ENCODE data around the gene MAP1LC3B2.

Gene MAP1LC3B2

GRCh38 chr12:116588390-116589028 lies 29.3 kb downstream of the MAP1LC3B2 start:
- H3K4me3 ChIP-seq (ENCODE audit: low read length), result no peak overlapping the region
- no peak overlapping the region for H3K9ac ChIP-seq (ENCODE audit: low read length)
- no peak for DNase-seq (ENCODE audit: low read depth)
- peaks cover 11% of the 10 kb centered on the region for H3K9me3 ChIP-seq (ENCODE audit: control insufficient read depth, low read length)
- no peaks in the 10 kb centered on the region for H3K27me3 ChIP-seq (replicated peaks; ENCODE audit: control insufficient read depth, insufficient read depth, low read length)
- peaks cover 24% of the 10 kb centered on the region for H3K4me1 ChIP-seq (ENCODE audit: control insufficient read depth, insufficient read depth, low read length)
- no peaks in the 10 kb centered on the region for H3K36me3 ChIP-seq (ENCODE audit: control insufficient read depth, insufficient read depth, low read length, severe bottlenecking)

DNA sequence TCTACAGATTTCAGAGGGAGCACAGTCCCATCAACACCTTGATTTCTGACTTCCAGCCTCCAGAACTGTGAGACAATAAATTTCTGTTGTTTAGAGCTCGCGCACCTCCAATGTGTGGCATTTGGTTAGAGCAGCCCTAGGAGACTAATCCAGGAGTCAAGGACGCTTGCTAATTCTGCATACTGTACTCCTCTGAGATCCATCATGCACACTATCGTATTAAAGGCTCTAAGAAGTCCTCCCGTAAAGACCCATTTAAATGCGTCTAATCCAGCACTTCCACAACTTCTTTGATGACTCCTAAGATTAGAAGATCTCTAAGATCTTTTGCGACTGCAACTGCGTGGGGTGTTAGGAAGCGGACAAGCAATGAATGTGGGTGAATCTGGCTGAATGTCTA lies 30.4 kb downstream of the MAP1LC3B2 start:
- Histone ChIP-seq H3K4me1 (ENCODE audit: control insufficient read depth, insufficient read depth, low read length) (peaks cover 27% of the 10 kb centered on the region), H3K9ac (ENCODE audit: low read length) (no peak overlapping the region), H3K27me3 (replicated peaks; ENCODE audit: control insufficient read depth, insufficient read depth, low read length) (no peaks in the 10 kb centered on the region), H3K9me3 (ENCODE audit: control insufficient read depth, low read length) (peaks cover 9% of the 10 kb centered on the region), H3K4me3 (ENCODE audit: low read length) (no peak overlapping the region), H3K36me3 (ENCODE audit: control insufficient read depth, insufficient read depth, low read length, severe bottlenecking) (no peaks in the 10 kb centered on the region)
- DNase-seq (ENCODE audit: low read depth), result no peak

GRCh38 chr12:116590561-116590960 lies 31.4 kb downstream of the MAP1LC3B2 start:
- no peak overlapping the region for H3K4me3 ChIP-seq (ENCODE audit: low read length)
- H3K27me3 ChIP-seq (replicated peaks; ENCODE audit: control insufficient read depth, insufficient read depth, low read length), result no peaks in the 10 kb centered on the region
- peak; percentile 19 for DNase-seq (ENCODE audit: low read depth)
- no peak overlapping the region for H3K9ac ChIP-seq (ENCODE audit: low read length)
- H3K4me1 ChIP-seq (ENCODE audit: control insufficient read depth, insufficient read depth, low read length), result peaks cover 37% of the 10 kb centered on the region
- H3K9me3 ChIP-seq (ENCODE audit: control insufficient read depth, low read length), result no peaks in the 10 kb centered on the region
- no peaks in the 10 kb centered on the region for H3K36me3 ChIP-seq (ENCODE audit: control insufficient read depth, insufficient read depth, low read length, severe bottlenecking)

GRCh38 chr12:116591855-116592637 lies 32.9 kb downstream of the MAP1LC3B2 start:
- Histone ChIP-seq H3K4me1 (ENCODE audit: control insufficient read depth, insufficient read depth, low read length) (peaks cover 36% of the 10 kb centered on the region), H3K36me3 (ENCODE audit: control insufficient read depth, insufficient read depth, low read length, severe bottlenecking) (no peaks in the 10 kb centered on the region)
- peak; percentile 68 for DNase-seq (ENCODE audit: low read depth)

DNA sequence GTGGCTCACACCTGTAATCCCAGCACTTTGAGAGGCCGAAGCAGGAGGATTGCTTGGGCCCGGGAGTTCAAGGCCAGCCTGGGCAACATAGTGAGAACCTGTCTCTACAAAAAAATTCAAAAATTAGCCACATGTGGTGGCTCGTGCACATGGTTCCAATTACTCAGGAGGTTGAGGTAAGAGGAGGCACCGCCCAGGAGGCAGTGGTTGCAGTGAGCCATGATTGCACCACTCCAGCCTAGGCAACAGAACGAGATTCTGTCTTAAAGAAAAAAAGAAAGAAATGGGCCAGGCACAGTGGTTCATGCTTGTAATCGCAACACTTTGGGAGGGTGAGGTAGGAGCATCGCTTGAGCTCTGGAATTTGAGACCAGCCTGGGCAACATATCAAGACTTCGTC lies 33.5 kb downstream of the MAP1LC3B2 start:
- Histone ChIP-seq H3K36me3 (ENCODE audit: control insufficient read depth, insufficient read depth, low read length, severe bottlenecking) (no peaks in the 10 kb centered on the region), H3K4me3 (ENCODE audit: low read length) (peak overlapping the region; percentile 57), H3K27me3 (replicated peaks; ENCODE audit: control insufficient read depth, insufficient read depth, low read length) (no peaks in the 10 kb centered on the region), H3K4me1 (ENCODE audit: control insufficient read depth, insufficient read depth, low read length) (peaks cover 39% of the 10 kb centered on the region), H3K9ac (ENCODE audit: low read length) (peak overlapping the region; percentile 26), H3K9me3 (ENCODE audit: control insufficient read depth, low read length) (no peaks in the 10 kb centered on the region)
- DNase-seq (ENCODE audit: low read depth), result peak; percentile 45

More at GRCh38 chr12:116591855-116592637, 32.9 kb downstream of the MAP1LC3B2 start:
- H3K9me3 ChIP-seq (ENCODE audit: control insufficient read depth, low read length), result no peaks in the 10 kb centered on the region
- peak overlapping the region; percentile 57 for H3K4me3 ChIP-seq (ENCODE audit: low read length)
- H3K9ac ChIP-seq (ENCODE audit: low read length), result peak overlapping the region; percentile 45
- no peaks in the 10 kb centered on the region for H3K27me3 ChIP-seq (replicated peaks; ENCODE audit: control insufficient read depth, insufficient read depth, low read length)

- no peaks in the 10 kb centered on the region for H3K36me3 ChIP-seq (ENCODE audit: control insufficient read depth, insufficient read depth, low read length, severe bottlenecking)
- H3K27me3 ChIP-seq (replicated peaks; ENCODE audit: control insufficient read depth, insufficient read depth, low read length), result no peaks in the 10 kb centered on the region
- peak overlapping the region; percentile 37 for H3K9ac ChIP-seq (ENCODE audit: low read length)
- no peaks in the 10 kb centered on the region for H3K9me3 ChIP-seq (ENCODE audit: control insufficient read depth, low read length)
- H3K4me3 ChIP-seq (ENCODE audit: low read length), result no peak overlapping the region
- peaks cover 55% of the 10 kb centered on the region for H3K4me1 ChIP-seq (ENCODE audit: control insufficient read depth, insufficient read depth, low read length)
- DNase-seq (ENCODE audit: low read depth), result no peak
These were observed 35.3 kb downstream of the MAP1LC3B2 start for GRCh38 chr12:116594325-116595038.

GRCh38 chr12:116595186-116595585 lies 36.0 kb downstream of the MAP1LC3B2 start:
- Histone ChIP-seq H3K4me3 (ENCODE audit: low read length) (no peak overlapping the region), H3K36me3 (ENCODE audit: control insufficient read depth, insufficient read depth, low read length, severe bottlenecking) (no peaks in the 10 kb centered on the region), H3K9ac (ENCODE audit: low read length) (no peak overlapping the region), H3K9me3 (ENCODE audit: control insufficient read depth, low read length) (no peaks in the 10 kb centered on the region), H3K4me1 (ENCODE audit: control insufficient read depth, insufficient read depth, low read length) (peaks cover 60% of the 10 kb centered on the region), H3K27me3 (replicated peaks; ENCODE audit: control insufficient read depth, insufficient read depth, low read length) (no peaks in the 10 kb centered on the region)
- DNase-seq (ENCODE audit: low read depth), result peak; percentile 90

GRCh38 chr12:116595672-116596071 lies 36.5 kb downstream of the MAP1LC3B2 start:
- Histone ChIP-seq H3K36me3 (ENCODE audit: control insufficient read depth, insufficient read depth, low read length, severe bottlenecking) (no peaks in the 10 kb centered on the region), H3K27me3 (replicated peaks; ENCODE audit: control insufficient read depth, insufficient read depth, low read length) (no peaks in the 10 kb centered on the region)

DNA sequence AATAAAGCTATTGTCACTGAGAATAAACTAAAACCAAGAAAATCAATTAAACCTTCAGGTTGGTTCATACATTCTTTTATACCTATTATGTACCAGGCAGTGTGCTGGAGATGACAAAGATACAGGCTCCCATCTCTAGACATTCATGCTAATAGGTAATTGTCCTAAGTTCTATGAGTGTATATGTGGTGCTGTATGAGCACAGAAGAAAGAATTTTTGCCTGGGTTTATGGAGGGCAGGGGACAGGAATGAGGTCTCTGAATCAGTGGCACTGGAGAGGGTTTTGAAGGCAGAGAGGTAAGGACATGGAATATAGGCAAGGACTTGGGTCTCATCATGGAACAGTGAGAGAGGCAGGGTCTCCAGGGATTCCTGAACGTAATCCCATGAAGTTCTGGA lies 38.7 kb downstream of the MAP1LC3B2 start:
- H3K4me1 ChIP-seq (ENCODE audit: control insufficient read depth, insufficient read depth, low read length), result peaks cover 57% of the 10 kb centered on the region
- no peaks in the 10 kb centered on the region for H3K9me3 ChIP-seq (ENCODE audit: control insufficient read depth, low read length)
- H3K9ac ChIP-seq (ENCODE audit: low read length), result peak overlapping the region; percentile 13
- no peaks in the 10 kb centered on the region for H3K36me3 ChIP-seq (ENCODE audit: control insufficient read depth, insufficient read depth, low read length, severe bottlenecking)
- H3K4me3 ChIP-seq (ENCODE audit: low read length), result no peak overlapping the region
- no peaks in the 10 kb centered on the region for H3K27me3 ChIP-seq (replicated peaks; ENCODE audit: control insufficient read depth, insufficient read depth, low read length)
- DNase-seq (ENCODE audit: low read depth), result peak; percentile 12

More at GRCh38 chr12:116595672-116596071, 36.5 kb downstream of the MAP1LC3B2 start:
- H3K4me3 ChIP-seq (ENCODE audit: low read length), result no peak overlapping the region
- no peak for DNase-seq (ENCODE audit: low read depth)
- peaks cover 57% of the 10 kb centered on the region for H3K4me1 ChIP-seq (ENCODE audit: control insufficient read depth, insufficient read depth, low read length)
- H3K9ac ChIP-seq (ENCODE audit: low read length), result no peak overlapping the region
- H3K9me3 ChIP-seq (ENCODE audit: control insufficient read depth, low read length), result no peaks in the 10 kb centered on the region

DNA sequence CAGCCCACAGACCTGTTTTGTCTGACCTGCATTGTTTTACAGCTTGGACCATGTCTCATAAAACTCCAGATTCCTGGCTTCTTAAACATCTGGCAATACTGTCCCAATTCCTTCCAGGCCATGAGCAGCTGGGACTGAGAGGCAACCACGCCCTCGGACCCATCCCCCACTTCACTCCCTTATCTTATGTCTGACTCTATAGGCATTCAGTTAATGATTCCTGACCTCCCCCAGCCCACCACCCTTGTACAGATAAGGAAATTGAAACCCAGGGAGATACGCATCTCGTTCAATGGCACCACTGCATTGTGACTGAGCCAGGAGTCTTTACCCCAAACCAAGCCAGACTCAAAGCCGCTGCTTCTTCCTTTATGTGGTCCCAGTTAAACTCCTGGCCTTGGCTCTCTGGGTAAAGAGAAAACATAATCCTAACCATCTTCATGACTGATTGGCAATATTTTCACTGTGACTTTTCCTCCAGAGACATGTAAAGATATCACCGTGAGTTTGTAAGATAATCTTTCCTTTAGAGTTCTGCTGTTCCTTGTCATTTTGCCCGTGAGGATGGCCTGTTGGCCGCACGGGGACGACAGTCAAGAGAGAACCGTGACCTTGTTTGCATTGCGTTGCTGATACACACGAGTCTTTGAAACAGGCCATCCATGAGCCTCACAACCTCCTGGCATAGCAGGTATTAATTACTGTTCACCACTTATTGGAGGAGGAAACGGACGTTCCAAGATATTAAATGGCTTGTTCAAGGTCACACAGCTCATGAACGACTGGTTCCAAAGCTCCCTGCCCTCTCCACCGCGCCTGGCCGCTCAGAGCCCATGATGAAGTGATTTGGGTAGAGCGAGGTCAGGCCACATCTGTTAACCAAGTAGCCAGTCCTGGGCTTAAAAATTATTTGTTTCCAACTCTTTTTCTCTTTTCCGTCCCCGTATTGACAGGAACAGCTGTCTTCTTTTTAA lies 39.4 kb downstream of the MAP1LC3B2 start:
- Histone ChIP-seq H3K4me3 (ENCODE audit: low read length) (peak overlapping the region; percentile 66), H3K9ac (ENCODE audit: low read length) (peak overlapping the region; percentile 81), H3K9me3 (ENCODE audit: control insufficient read depth, low read length) (no peaks in the 10 kb centered on the region), H3K27me3 (replicated peaks; ENCODE audit: control insufficient read depth, insufficient read depth, low read length) (no peaks in the 10 kb centered on the region), H3K36me3 (ENCODE audit: control insufficient read depth, insufficient read depth, low read length, severe bottlenecking) (no peaks in the 10 kb centered on the region), H3K4me1 (ENCODE audit: control insufficient read depth, insufficient read depth, low read length) (peaks cover 55% of the 10 kb centered on the region)
- peak; percentile 23 for DNase-seq (ENCODE audit: low read depth)

Measured in adipocyte (in vitro differentiated cells).